ENCODE data around the gene FCRL4. TPM values are rescaled to one million over a fixed set of nuclear protein-coding genes. Genes with fewer than 3 reads are reported as not detected.

Gene FCRL4
- under 1 TPM; 0.08 to 0.12 TPM for total RNA-seq
- polyA plus RNA-seq (ENCODE audit: insufficient read depth, low read depth, low replicate concordance) = not detected
- long read RNA-seq, donor 1 = 0 reads
- long read RNA-seq, donor 2 = 0 reads

DNA sequence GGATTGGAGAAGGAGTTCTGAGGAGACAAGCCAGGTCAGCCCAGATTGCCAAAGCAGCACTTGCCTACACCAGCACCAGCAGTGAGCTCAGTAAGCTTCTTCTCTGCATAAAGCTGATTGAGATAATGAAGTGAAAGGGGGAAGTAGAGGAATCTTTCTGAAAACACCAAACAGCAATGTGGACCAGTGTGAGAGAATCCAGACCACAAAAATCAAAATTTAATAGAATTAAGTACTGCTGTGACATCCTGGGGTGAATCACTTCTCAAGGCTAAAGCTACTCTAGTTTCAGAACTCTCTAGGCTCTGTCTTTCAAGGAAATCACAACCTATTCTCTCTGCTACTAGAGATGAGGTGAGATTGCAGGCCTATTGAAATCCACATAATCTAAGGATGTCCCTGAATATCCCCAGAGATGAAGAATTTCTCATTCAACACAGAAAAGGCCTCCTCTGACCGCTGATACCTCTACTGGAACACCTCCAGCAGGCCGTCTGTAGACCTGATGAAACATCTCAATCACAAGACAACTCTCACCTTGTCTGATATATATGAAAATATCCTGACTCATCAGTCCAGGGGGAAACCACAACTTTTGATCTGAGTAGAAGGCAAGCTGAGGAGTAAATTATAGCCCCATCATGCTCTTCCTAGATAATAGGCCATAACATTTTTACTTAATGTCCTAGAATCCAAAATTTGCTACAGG is at the start of gene FCRL4:
Gene FCRL4, minus strand, starts transcription at position 127 of the 709 bp plus-strand sequence. CDS start 141 bp downstream, outside the sequence.
- H3K36me3 ChIP-seq (ENCODE audit: low read depth, missing control alignments) = no peaks in the 10 kb centered on the region

DNA sequence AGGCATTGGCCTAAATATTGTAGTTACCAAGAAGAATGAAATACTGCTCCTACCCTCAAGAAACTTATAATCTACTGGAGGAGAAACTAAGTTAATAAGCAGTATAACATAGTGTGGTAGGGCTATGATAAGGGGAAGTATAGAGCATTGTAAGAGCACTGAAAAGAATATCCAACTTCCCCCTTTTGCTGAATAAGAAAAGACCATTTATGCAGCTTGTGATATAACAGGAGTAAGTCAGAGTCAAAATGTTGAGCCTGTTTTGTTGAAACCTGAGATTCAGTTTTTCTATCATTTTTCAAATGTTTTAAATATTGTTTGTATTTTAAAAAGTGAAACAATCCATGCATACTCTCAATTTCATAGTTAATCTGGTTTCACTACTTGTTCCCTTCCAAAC is 48.3 kb upstream of the FCRL4 start:
- TF ChIP-seq POLR2A (IDR thresholded peaks at IDR 0.05) = no peak
- TF ChIP-seq, protein P1, sequence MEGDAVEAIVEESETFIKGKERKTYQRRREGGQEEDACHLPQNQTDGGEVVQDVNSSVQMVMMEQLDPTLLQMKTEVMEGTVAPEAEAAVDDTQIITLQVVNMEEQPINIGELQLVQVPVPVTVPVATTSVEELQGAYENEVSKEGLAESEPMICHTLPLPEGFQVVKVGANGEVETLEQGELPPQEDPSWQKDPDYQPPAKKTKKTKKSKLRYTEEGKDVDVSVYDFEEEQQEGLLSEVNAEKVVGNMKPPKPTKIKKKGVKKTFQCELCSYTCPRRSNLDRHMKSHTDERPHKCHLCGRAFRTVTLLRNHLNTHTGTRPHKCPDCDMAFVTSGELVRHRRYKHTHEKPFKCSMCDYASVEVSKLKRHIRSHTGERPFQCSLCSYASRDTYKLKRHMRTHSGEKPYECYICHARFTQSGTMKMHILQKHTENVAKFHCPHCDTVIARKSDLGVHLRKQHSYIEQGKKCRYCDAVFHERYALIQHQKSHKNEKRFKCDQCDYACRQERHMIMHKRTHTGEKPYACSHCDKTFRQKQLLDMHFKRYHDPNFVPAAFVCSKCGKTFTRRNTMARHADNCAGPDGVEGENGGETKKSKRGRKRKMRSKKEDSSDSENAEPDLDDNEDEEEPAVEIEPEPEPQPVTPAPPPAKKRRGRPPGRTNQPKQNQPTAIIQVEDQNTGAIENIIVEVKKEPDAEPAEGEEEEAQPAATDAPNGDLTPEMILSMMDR (IDR thresholded peaks at IDR 0.05) = no peak
- intact Hi-C loops (cut with DNase I; ENCODE audit: low total_unique reads) = no loop called here
- no peaks in the 10 kb centered on the region for H3K4me1 ChIP-seq
- H3K4me3 ChIP-seq = no peak overlapping the region
- no peaks in the 10 kb centered on the region for H3K36me3 ChIP-seq (ENCODE audit: low read depth, missing control alignments)
- no peak overlapping the region for H3K27ac ChIP-seq
- no peak for DNase-seq
- no peaks in the 10 kb centered on the region for H3K27me3 ChIP-seq
- no peaks in the 10 kb centered on the region for H3K9me3 ChIP-seq

More for the DNA sequence above, at the start of gene FCRL4:
- H3K9me3 ChIP-seq = no peaks in the 10 kb centered on the region
- 85% methylated on average over 2 of the region's 2 CpGs for WGBS, 2 donors
- no peak within 1 kb of the TSS for H3K27ac ChIP-seq
- intact Hi-C loops (cut with DNase I; ENCODE audit: low total_unique reads) = no loop called here
- H3K27me3 ChIP-seq = no peaks in the 10 kb centered on the region
- no peak within 1 kb of the TSS for H3K4me3 ChIP-seq
- H3K4me1 ChIP-seq = no peaks in the 10 kb centered on the region
- TF ChIP-seq, protein P1 (IDR thresholded peaks at IDR 0.05) = no peak
- no peak for TF ChIP-seq POLR2A (IDR thresholded peaks at IDR 0.05)
- no peak for DNase-seq

DNA sequence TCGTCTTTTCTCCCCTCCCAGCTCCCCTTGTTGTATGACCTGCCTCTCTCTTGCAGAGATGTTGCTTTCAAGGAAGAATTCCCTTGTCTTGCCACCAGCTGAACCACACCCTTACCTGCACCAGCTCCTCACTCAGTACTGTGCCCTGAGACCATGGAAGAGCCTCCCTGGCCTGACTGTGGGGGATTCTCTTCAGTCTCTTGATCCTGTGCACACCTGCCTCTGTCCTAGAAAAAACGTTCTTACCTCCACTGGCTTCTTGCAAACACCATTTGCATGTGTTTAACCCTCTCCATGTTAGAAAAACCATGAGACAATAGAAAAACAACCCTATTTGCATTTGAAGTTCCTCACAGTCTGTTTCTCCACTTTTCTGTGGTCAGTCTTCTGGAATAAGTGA is 43.3 kb upstream of the FCRL4 start:
- H3K27me3 ChIP-seq = no peaks in the 10 kb centered on the region
- intact Hi-C loops (cut with DNase I; ENCODE audit: low total_unique reads) = no loop called here
- no peaks in the 10 kb centered on the region for H3K36me3 ChIP-seq (ENCODE audit: low read depth, missing control alignments)
- TF ChIP-seq, protein P1 (IDR thresholded peaks at IDR 0.05) = no peak
- no peak for TF ChIP-seq POLR2A (IDR thresholded peaks at IDR 0.05)
- no peak for DNase-seq
- H3K4me1 ChIP-seq = no peaks in the 10 kb centered on the region
- no peak overlapping the region for H3K4me3 ChIP-seq
- 52 to 64% methylated on average over 2 of the region's 2 CpGs for WGBS, 2 donors
- H3K27ac ChIP-seq = no peak overlapping the region
- H3K9me3 ChIP-seq = no peaks in the 10 kb centered on the region

DNA sequence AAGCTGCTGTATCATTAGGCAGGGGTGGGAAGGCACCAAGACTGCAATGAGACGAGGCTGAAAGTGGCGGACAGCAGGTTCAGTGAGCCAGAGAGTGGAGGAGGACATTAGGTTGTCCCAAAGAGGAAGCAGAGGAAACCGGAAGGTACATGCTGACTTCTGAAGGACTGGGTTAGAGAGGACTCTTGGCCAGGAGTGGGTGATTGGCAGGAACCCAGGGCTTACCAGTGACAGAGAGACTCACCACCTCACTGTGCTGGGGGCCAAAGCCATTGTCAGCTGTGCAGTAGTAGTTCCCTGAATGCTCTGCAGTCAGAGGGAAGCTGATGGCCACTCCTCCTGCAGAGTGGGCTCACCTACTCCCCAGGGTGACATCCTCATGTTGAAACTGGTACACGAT is 41.9 kb upstream of the FCRL4 start:
- no peak for TF ChIP-seq POLR2A (IDR thresholded peaks at IDR 0.05)
- TF ChIP-seq, protein P1 (IDR thresholded peaks at IDR 0.05) = no peak
- H3K9me3 ChIP-seq = no peaks in the 10 kb centered on the region
- H3K36me3 ChIP-seq (ENCODE audit: low read depth, missing control alignments) = no peaks in the 10 kb centered on the region
- H3K27me3 ChIP-seq = no peaks in the 10 kb centered on the region
- DNase-seq = no peak
- intact Hi-C loops (cut with DNase I; ENCODE audit: low total_unique reads) = no loop called here
- H3K4me1 ChIP-seq = no peaks in the 10 kb centered on the region
- WGBS, 2 donors = 58 to 60% methylated on average over 4 of the region's 4 CpGs
- H3K27ac ChIP-seq = no peak overlapping the region
- no peak overlapping the region for H3K4me3 ChIP-seq

DNA sequence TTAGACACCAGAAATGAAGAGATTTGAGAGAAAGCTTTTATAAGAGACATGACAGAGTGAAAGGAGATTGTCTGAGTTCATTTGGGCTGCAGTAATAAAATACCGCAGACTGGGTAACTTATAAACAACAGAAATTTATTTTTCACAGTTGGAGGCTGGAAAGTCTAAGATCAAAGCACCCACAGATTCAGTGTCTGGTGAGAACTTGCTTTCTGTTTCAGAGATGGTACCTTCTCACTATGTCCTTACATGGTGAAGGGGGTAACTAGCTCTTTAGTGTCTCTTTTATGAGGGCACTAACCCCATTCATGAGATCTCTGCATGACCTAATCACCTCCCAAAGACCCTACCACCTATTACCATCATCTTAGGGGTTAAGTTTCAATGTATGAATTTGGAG is 30.9 kb upstream of the FCRL4 start:
- H3K27me3 ChIP-seq = no peaks in the 10 kb centered on the region
- intact Hi-C loops (cut with DNase I; ENCODE audit: low total_unique reads) = no loop called here
- DNase-seq = no peak
- no peaks in the 10 kb centered on the region for H3K4me1 ChIP-seq
- TF ChIP-seq, protein P1 (IDR thresholded peaks at IDR 0.05) = no peak
- no peak for TF ChIP-seq POLR2A (IDR thresholded peaks at IDR 0.05)
- 88 to 94% methylated on average over 1 of the region's 1 CpG for WGBS, 2 donors
- no peak overlapping the region for H3K27ac ChIP-seq
- no peak overlapping the region for H3K4me3 ChIP-seq
- no peaks in the 10 kb centered on the region for H3K36me3 ChIP-seq (ENCODE audit: low read depth, missing control alignments)
- no peaks in the 10 kb centered on the region for H3K9me3 ChIP-seq

Data from testis (tissue), 5 donors.